ENCODE measurements around the gene SERPINB6. TPM values are rescaled to one million over a fixed set of nuclear protein-coding genes. Genes with fewer than 3 reads are reported as not detected.

Gene SERPINB6
- total RNA-seq, 1 experiment from 2014 or later: 131 TPM

GRCh38 chr6:2969549-2969948 is 1.8 kb downstream of the SERPINB6 start:
- Histone ChIP-seq H3K36me3 (ENCODE audit: control insufficient read depth, insufficient read depth, low read length) (no peaks in the 10 kb centered on the region), H3K4me3 (ENCODE audit: low read depth in 2 of 2, low read length in 2 of 2) (no peak overlapping the region), H3K4me1 (ENCODE audit: control insufficient read depth, insufficient read depth, low read length) (peaks cover 17% of the 10 kb centered on the region), H3K9me3 (ENCODE audit: control insufficient read depth, insufficient read depth, low read depth, low read length) (no peaks in the 10 kb centered on the region), H3K27ac (ENCODE audit: low read length) (no peak overlapping the region), H3K27me3 (ENCODE audit: control insufficient read depth, insufficient read depth, low read length) (no peaks in the 10 kb centered on the region)
- ChIA-PET POLR2A (interaction anchor here (0.7 kb wide), 1 partner anchor 8 kb away, joined by 4 read pairs; no protein-coding TSS in a partner anchor), CTCF (interaction anchor here (0.7 kb wide), 1 partner anchor 277 kb away, joined by 3 read pairs; no protein-coding TSS in a partner anchor)
- TF ChIP-seq SIN3A (IDR thresholded peaks at IDR 0.05; ENCODE audit: borderline replicate concordance, insufficient read depth, low read depth, low read length) (no peak), REST (IDR thresholded peaks at IDR 0.05; ENCODE audit: insufficient read depth in 1 of 2, low read depth in 2 of 2, low read length in 1 of 2) (no peak), TCF7L2 (IDR thresholded peaks at IDR 0.05; ENCODE audit: low read depth, low read length) (no peak), CTCF (IDR thresholded peaks at IDR 0.05) (no peak), POLR2AphosphoS5 (IDR thresholded peaks at IDR 0.05; ENCODE audit: low read depth, low read length) (no peak)
- intact Hi-C loops (cut with micrococcal nuclease; ENCODE audit: unreplicated experiment) (no loop called here), in situ Hi-C loops (cut with HindIII; ENCODE audit: low pct_unique_long_range_greater_than_20kb, low sequenced_read_pairs) (no loop called here)
- BruUV-seq (replicated peaks): no TSS peak
- ATAC-seq (no peak), DNase-seq (ENCODE audit: low read depth, low spot score) (no peak)

- Histone ChIP-seq H3K9me3 (ENCODE audit: control insufficient read depth, insufficient read depth, low read depth, low read length) (no peaks in the 10 kb centered on the region), H3K4me1 (ENCODE audit: control insufficient read depth, insufficient read depth, low read length) (peaks cover 17% of the 10 kb centered on the region), H3K36me3 (ENCODE audit: control insufficient read depth, insufficient read depth, low read length) (no peaks in the 10 kb centered on the region), H3K27me3 (ENCODE audit: control insufficient read depth, insufficient read depth, low read length) (no peaks in the 10 kb centered on the region), H3K4me3 (ENCODE audit: low read depth in 2 of 2, low read length in 2 of 2) (no peak overlapping the region), H3K27ac (ENCODE audit: low read length) (no peak overlapping the region; the same call in 1 of the 2 replicates)
- intact Hi-C loops (cut with micrococcal nuclease; ENCODE audit: unreplicated experiment): no loop called here
- ChIA-PET CTCF (interaction anchor here (0.7 kb wide), 2 partner anchors 23 to 278 kb away, joined by 3 read pairs; no protein-coding TSS in a partner anchor), POLR2A (interaction anchor here (0.6 kb wide), 1 partner anchor 12 kb away, joined by 4 read pairs; no protein-coding TSS in a partner anchor)
- TF ChIP-seq SIN3A (IDR thresholded peaks at IDR 0.05; ENCODE audit: borderline replicate concordance, insufficient read depth, low read depth, low read length) (no peak), REST (IDR thresholded peaks at IDR 0.05; ENCODE audit: insufficient read depth in 1 of 2, low read depth in 2 of 2, low read length in 1 of 2) (no peak), TCF7L2 (IDR thresholded peaks at IDR 0.05; ENCODE audit: low read depth, low read length) (no peak), POLR2AphosphoS5 (IDR thresholded peaks at IDR 0.05; ENCODE audit: low read depth, low read length) (no peak), CTCF (IDR thresholded peaks at IDR 0.05) (no peak)
- ATAC-seq (no peak), DNase-seq (ENCODE audit: low read depth, low spot score) (no peak)
- no TSS peak for BruUV-seq (replicated peaks)
- in situ Hi-C loops (cut with HindIII; ENCODE audit: low pct_unique_long_range_greater_than_20kb, low sequenced_read_pairs): no loop called here
Observed at GRCh38 chr6:2968600-2969135, 2.7 kb downstream of the SERPINB6 start.
